ENCODE measurements around the gene CATSPER1.

Gene CATSPER1

GRCh38 chr11:65972116-65972515, 54.2 kb downstream of the CATSPER1 start:
- H3K27ac Mint-ChIP-seq: peak overlapping the region; percentile 53
- DNase-seq: no peak
- peaks cover 58% of the 10 kb centered on the region for H3K36me3 Mint-ChIP-seq (ENCODE audit: low read depth)
- TF ChIP-seq, protein P1, sequence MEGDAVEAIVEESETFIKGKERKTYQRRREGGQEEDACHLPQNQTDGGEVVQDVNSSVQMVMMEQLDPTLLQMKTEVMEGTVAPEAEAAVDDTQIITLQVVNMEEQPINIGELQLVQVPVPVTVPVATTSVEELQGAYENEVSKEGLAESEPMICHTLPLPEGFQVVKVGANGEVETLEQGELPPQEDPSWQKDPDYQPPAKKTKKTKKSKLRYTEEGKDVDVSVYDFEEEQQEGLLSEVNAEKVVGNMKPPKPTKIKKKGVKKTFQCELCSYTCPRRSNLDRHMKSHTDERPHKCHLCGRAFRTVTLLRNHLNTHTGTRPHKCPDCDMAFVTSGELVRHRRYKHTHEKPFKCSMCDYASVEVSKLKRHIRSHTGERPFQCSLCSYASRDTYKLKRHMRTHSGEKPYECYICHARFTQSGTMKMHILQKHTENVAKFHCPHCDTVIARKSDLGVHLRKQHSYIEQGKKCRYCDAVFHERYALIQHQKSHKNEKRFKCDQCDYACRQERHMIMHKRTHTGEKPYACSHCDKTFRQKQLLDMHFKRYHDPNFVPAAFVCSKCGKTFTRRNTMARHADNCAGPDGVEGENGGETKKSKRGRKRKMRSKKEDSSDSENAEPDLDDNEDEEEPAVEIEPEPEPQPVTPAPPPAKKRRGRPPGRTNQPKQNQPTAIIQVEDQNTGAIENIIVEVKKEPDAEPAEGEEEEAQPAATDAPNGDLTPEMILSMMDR (IDR thresholded peaks at IDR 0.05): no peak
- H3K27me3 Mint-ChIP-seq (ENCODE audit: low read depth, poor library complexity): peaks cover 5% of the 10 kb centered on the region
- H3K9me3 Mint-ChIP-seq: no peaks in the 10 kb centered on the region
- H3K4me1 Mint-ChIP-seq: peaks cover 17% of the 10 kb centered on the region
- no peak overlapping the region for H3K4me3 Mint-ChIP-seq

- H3K4me1 Mint-ChIP-seq: peaks cover 21% of the 10 kb centered on the region
- H3K27me3 Mint-ChIP-seq (ENCODE audit: low read depth, poor library complexity): peaks cover 5% of the 10 kb centered on the region
- H3K9me3 Mint-ChIP-seq: no peaks in the 10 kb centered on the region
- peaks cover 63% of the 10 kb centered on the region for H3K36me3 Mint-ChIP-seq (ENCODE audit: low read depth)
- no peak for DNase-seq
- H3K4me3 Mint-ChIP-seq: no peak overlapping the region
- peak overlapping the region; percentile 46 for H3K27ac Mint-ChIP-seq
- TF ChIP-seq, protein P1 (IDR thresholded peaks at IDR 0.05): no peak
Observed at GRCh38 chr11:65968600-65969482, 57.4 kb downstream of the CATSPER1 start.

DNA sequence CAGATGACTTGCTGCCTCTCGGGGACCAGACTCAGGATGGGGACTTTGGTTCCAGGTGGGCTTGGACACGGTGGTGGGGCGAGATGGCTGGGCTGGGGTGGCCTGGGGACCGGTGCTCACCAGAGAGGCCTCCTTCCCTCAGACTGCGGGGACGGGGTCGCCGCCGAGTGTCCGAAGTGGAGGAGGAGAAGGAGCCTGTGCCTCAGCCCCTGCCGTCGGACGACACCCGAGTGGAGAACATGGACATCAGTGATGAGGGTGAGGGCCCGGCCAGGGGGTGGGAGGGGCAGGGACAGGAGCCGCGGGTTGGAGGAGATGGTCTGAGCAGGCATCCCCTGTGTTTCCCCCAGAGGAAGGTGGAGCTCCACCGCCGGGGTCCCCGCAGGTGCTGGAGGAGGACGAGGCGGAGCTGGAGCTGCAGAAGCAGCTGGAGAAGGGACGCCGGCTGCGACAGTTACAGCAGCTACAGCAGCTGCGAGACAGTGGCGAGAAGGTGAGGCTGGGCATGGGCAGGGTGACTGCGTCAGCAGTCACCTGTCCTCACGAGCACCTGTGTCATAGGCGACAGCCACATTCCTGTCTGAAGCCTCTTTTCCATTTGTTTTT, 58.8 kb downstream of the CATSPER1 start:
- Mint-ChIP-seq H3K4me3 (no peak overlapping the region), H3K27ac (no peak overlapping the region), H3K27me3 (ENCODE audit: low read depth, poor library complexity) (peaks cover 5% of the 10 kb centered on the region), H3K4me1 (peaks cover 35% of the 10 kb centered on the region), H3K36me3 (ENCODE audit: low read depth) (peaks cover 50% of the 10 kb centered on the region), H3K9me3 (no peaks in the 10 kb centered on the region)
- no peak for DNase-seq
- TF ChIP-seq, protein P1 (IDR thresholded peaks at IDR 0.05): no peak
